Central memory CD4-positive, alpha-beta T cell (primary cell): ENCODE measurements around the gene NOLC1.

Source experiments
- DNase-seq: peaks from one replicate; pipeline ENCODE4 v3.0.0; 2022
- total RNA-seq, 3 experiments: gene quantifications; one replicate each; lab custom pipeline; 2026; lab: John Stamatoyannopoulos, UW

NOLC1 gene
- total RNA-seq, result 94.9 to 805 (median 159) reads per million in 3 experiments

DNA sequence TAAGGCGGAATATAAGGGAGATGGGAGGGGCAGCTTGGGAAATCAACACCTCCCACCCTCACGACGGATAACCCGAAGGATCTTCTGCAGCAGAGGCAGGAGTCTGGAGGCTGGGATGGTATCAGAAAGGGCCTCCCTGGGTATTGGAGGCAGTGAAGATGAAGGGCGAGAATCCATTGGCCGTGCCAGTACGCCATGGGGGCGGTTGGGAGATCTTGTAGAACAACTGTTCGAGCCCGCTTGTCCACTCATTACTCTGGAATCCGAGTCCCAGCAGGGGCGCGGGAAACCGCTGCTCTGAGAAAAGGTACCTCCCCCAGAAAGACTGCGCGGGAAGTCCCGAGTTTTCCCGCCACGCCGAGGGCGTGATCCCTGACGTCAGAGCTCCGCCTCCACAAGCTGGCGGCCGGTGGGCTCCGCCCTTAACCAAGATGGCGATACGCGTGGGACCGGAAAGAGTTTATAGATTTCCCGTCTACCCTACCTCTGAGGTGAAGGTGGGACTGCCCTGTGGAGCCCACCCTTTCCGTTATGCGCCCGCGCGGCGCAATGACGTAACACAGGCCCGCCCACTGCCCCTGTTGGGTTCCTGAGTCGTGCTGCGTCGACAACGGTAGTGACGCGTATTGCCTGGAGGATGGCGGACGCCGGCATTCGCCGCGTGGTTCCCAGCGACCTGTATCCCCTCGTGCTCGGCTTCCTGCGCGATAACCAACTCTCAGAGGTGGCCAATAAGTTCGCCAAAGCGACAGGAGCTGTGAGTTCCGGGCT is at the start of gene NOLC1:
Gene NOLC1, plus strand, starts transcription at position 616 of the 771 bp plus-strand sequence. Its CDS starts 22 bp downstream, at position 638.
- DNase-seq, result peak; percentile 100

DNA sequence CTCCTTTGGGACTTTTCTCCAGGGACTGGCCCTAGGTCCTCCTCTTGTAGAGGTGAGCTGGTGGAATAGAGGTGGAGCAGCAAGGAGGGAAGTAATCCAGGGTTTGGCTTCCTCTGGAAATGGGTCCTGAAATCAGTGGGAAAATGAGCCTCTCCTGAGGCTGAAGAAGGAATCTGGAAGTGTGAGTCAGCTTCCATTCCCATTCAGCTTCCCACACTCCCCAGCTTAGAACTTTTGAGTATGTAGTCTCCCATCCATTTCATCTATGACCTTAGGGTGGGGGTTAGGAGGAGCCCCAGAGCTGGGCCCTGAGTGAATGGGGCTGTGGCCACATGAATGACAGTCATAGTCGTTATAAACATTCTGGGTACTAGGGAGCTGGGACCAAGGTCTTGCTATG is 49.8 kb upstream of the NOLC1 start:
- no peak for DNase-seq

DNA sequence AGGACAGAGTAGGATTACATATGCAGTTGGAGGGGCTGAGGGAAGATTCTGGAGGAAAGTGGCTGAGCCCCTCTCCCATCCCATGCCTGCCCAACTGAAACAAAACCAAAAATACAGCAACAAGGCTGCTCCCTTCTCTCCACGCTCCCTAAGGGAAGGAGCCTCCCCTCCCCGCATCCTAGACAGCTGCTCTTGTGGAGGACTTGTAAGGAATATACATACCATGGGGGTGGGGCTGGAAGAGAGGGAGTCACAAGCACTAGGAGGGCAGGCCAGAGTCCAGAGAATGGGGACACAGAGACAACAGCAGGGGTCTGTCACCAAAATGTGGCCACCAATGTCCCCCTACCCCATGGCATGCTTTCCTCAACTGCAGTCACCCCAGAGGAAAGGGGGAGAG is 45.2 kb upstream of the NOLC1 start:
- DNase-seq, result no peak

DNA sequence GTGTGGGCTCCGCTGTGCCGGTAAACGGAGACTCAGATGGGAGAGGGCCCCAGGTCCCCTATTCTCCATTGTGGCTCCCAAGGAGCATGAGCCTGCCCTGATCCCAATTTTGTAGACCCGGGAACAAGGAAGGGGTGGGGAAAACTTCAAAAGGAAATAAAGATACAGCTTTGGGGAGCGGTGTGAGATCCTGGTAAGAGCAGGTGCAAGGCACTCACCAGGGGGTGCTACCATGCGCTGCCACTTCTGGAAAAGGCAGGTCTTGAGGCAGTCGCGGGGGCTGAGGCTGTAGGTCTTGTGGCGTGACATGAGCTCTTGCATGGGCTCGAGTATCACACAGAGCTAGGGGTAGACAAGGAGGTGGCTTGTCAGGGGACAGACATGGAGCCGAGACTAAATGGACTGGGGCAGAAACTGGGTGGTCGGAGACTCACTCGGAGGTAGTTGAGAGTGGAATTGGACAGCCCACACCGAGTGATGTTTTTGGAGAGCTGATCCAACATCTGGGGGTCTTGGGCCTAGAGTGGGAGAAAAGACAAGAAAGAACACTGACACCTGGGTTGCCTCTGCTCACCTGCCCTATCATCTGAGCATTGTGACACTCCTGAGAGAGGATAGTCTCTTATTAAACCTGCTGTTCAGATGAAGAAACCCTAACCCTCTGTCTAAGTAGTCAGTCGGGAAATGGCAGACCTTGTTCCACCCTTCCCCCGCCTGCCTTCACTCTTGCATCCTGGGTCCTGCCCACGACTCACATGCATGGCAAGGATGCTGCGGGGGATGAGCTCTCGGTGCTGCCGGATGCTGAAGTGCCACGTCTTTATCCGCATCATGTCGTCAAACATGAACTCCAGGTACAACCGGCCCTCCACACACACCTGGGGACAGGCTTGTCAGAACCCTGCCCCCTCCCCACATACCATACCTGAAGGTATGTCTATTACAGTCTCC is 42.7 kb upstream of the NOLC1 start:
- DNase-seq, result no peak

DNA sequence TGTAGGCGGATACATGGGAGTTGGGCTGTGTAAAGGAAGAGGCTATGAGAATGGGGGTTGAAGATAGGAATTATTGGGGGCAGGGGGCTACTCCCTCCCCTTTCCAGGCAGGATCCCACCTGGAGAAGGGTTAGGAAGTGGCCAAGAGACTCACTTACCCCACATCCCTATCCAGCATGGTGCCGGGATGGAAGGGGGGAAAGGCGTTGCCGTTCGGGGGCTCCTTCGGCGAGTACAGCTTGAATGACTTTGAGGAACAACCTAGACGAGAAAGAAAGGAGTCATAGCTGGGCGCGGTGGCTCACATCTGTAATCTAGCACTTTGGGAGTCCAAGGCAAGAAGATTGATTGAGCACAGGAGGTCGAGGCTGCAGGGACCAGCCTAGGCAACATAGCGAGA is 40.9 kb upstream of the NOLC1 start:
- no peak for DNase-seq

DNA sequence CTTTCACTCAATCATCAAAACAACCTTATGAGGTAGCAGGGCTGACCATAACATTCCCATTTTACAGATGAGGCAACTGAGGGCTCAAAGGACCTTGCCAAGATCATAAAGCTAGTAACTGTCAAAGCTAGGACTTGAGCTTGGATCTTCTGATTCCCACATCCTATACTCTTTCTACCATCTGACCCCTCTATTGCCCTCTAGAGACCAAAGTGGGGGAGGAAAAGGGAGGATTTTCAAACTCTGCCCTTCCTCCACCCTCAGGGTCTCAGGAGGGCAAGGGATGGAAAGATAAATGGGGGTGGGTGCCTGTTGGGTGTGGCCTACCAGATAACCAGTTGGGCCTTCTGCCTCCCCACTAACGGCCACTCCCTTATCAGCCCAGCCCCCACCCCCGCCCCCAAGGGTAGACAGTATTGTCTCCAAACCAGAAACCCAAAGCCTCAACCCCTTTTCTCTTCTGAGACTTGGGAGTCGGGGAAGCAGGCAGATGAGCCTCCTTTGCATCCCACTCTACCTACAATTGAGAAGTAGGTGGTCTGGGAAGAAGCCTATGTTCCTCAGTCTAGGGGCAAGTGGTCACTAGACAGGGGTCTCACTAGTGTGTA is 39.9 kb upstream of the NOLC1 start:
- no peak for DNase-seq

DNA sequence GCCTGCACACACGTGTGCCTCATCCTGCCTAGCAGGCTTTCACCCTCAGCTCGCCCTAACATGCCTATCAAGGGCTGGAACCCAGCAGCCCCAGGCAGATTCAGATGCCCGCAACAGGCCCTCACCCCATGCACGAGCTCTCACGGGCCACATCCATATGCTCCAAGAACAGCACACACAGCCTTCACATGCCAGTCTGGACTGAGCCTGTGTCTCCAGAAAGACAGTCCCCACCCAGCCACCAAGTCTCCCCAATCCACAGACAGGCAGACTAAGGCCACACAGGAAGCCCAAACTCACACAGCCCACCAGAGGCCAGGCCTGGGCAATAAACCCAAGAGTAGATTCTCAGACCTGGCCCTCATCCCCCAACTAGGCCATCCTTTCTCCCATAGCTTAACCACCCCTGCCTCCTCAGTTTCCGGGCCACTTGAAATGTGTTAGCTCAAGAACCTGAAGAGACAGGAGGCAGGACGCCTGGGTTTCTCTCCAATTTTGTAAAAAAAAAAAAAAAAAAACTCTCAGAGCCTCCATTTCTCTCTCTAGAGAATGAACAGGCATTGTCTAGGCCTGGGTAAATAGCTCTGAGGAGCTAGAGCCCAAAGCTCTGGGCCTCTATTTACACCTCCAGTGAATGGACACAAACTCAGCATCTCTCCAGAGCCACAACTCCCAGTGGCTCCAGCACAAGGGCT is 38.8 kb upstream of the NOLC1 start:
- no peak for DNase-seq

DNA sequence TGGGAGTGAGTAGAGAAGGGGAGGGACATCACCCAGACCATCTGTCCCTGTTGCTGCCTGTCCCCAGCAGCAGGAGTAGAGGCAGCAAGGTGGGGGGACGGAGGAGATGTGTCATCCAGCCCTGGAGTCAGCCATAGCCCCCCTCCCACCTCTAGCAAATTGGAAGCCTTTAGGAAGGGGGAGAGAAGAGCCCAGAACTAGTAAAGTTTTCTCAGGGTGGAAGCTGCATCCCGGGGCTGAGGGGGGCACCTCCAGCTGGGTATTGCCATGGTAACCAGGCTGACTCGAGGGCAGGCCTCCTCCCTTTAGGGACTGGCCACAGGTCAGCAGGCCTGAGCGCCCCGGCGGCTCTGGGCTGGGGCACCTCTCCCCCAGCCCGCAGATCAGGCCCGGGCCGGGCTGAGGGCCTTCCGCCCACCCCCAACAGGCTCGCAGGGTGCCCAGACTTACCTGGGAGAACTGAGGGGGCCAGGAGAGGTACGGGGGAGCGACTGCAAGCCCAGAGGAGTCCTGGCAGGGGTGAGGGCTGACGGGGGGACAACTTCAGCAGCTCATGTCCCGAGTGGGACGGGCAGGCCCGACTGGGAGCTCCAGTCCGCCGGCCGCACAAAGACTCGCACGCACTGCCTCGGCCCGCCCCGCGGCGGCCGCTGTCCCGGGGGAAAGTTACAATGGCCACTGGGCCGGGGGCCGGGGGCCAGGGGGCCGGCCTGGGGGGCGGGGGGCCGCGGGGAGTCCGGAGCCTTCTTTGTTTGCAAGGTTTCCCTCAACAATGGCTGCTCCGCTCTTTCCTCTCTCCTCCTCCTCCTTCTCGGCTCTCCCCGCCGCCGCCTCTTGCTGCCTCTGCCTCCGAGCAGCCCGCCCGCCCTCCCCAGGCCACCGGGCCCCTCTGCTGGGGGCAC is 38.0 kb upstream of the NOLC1 start:
- DNase-seq, result no peak

DNA sequence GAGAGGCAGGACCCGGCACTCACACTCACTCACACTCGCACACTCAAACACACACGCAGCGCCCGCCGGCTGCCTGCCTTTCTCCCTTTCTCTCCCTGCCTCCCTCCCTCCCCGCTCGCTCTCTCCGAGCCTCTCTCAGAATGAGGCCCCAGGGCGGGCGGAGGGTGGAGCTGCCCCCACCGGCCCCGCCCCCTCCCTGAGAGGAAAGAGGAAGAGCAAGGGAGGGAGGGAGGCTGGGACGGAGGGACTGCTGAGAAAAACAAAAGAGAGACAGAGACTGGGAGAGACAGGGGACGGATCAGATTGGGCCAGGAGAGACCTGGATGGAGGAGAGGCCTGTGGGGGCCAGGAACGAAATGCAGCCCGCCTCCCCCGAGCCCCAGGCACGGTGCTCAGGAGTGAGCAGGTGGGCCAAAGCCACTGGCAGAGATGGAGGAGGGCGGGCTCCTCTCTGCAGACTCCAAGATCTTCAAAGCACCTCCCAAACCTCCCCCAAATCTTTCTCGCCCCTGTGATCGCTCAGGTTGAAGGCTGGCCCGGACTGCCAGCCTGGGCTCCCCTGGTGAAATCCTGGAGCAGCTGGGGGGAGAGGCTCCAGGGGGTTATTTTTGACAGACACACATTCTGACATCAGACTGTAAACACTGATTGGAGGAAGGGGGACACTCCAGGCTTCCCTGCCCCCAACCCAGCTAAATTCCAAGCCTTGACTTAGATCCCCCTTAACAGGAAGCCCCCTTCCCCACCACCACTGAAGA is 37.1 kb upstream of the NOLC1 start:
- DNase-seq, result peak; percentile 70

DNA sequence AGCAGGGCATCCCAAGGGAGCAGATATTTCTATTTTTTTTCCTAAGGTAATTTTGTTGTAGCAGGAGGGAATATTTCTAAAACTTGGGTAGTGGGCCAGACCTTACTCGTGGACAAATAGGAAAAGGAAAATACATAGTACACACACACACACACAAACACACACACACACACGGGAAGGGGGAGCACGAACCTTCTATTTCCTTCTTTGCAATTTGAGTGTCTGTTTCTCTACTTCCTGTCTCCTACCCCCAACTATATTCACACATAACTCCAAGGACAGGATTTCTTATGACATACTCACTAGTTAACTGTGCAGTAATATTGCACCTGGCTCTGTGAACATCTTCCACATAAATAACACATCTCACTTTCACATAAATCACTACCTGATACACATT is 36.4 kb upstream of the NOLC1 start:
- peak; percentile 23 for DNase-seq

DNA sequence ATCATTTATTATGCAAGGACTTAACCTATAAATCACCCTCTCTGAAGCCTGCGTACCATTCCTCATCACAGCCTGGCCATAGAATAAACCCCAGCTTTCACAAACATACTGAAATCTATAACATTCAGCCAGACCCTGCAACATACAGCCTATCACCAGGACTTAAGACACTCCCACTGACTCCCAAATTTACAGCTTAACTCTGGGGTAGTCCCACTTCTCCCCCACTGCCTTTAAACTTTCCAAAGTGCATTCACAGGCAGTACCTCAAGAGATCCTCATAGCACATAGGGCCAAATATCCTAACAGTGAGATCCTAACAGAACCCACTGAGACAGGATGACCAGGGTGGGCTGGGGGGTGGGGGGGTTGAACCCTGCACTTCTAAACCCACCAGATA is 35.5 kb upstream of the NOLC1 start:
- no peak for DNase-seq

DNA sequence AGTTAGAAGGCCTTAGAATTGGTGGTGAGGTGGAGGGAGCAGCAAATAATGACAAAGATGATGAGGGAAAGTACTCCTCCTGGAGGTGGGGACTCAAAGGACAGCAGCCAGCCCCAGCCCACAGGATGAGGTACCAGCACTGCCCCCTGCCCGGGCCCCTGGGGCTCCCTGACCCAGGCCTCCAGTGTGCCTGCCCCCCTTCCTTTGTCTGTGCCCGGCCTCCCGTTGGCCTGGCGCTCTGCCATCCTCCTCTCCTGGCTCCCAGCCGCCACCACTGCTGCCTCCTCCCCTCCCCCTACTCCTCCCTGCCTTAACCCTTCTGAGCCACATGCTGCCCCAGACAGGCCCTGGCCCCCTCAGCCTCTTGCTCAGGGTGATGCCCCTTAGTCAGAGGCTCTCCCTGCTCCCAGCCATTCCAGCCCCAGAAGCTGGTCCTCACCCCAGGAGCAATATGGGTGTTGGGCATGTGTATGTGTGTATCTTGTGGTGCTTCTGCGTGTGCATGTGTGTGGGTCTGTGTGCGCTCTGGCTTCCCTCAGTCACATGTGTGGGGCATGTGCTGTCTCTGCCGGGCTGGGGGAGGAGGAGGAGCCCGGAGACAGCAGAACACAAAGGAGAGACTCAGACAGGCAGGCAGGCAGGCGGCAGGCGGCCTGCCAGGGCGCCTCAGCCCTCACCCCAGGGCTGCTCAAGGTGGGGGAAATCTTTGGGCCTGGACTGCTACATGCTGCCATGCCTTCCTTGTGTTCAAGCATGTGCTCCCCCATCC is 34.6 kb upstream of the NOLC1 start:
- DNase-seq, result peak; percentile 74

DNA sequence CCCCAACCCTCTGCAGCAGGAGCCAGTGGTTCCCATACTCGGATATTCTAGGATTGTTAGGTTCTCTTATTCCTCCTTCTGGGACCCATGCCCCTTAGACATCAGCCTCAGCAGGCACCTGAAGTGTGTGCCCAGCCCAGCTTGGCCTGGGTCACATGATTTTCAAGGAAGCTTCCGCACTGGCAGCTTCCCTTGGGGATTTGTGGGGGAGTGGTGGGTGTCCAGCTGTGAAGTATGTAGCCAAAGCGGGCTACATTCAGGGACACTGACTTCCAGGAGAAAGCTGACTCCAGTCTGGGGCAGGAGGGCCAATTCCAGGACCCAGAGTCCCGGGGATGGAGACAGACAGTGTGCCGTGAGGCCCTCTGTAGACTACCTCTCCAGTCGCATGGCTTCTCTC is 33.3 kb upstream of the NOLC1 start:
- DNase-seq, result peak; percentile 12

DNA sequence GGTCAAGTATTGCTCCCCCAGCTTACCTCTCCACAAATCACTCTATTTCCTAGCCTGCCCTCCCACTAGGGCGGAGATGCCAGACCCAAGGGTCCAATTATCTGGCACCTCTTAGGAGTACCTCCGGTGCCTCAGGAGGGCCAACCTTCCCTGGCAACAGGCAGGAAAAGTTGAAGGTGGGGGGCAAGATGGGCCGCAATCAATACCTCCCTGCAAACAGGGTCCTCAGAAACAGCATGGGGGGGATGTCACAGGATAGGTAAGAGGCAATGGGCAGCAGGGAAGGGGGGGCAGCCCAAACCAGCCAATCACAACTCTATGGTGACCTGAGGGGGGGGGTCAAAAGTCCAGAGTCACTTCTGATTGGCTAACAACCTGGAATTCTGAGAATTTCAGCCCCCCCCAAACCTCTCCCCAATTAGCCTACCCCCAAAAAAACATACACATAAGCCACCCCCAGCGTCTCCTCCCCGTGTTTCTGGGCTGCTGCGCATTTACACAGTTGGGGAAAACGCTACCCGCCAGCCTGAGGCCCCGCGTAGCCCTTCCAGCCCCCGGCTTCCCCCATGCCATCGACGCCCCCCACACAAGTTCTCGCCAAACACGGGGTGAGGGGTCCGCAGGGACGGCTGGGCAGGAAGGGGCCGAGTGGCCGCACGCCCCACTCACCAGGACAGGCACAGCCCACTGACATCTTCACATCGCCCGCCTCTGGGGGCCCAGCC is 32.6 kb upstream of the NOLC1 start:
- DNase-seq, result peak; percentile 33

DNA sequence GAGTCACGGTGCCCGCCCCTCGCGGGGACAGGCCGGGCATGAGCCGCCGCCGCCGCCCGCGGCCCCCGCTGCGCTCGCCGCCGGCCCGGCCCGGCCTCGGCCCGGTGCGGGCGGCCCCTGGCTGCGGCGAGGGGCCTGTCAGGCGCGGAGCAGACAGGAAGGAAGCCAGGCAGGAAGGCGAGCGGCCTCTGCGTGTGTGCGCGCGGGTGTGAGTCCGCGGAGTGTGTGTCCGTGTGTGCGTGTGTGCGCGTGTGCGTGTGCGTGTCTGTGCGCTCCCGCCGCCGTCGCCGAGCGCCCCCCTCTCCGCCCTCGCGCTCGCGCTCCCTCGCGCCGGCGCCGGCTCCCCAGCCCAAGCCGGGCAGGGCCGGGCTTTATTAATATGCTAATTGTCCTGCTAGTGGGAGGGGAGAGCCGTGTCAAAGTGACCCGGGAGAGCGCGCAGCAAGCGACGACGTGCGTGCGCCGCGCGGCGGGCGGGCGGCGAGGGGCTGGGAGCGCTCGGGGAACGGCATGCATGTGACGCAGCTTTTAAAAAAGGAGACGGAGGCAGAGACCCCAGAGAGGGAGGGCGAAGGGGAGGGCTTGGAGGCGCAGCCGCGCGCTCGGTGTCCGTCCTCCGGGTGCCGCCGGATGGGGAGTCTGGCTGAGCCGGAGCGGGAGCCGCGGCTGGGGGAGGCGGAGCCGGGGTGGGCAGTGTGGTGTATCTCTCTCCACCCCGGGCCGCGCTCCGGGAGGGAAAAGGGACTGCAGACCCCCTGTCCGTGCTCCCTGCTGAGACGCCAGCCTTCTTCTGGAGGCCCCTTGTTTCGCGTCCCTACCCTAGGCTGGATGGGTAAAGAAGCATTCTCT is 31.8 kb upstream of the NOLC1 start, which contains the start of gene LDB1:
Gene LDB1, minus strand, starts transcription at position 227 of the 849 bp plus-strand sequence. CDS start 258 bp downstream, outside the sequence.
- DNase-seq, result peak; percentile 76

DNA sequence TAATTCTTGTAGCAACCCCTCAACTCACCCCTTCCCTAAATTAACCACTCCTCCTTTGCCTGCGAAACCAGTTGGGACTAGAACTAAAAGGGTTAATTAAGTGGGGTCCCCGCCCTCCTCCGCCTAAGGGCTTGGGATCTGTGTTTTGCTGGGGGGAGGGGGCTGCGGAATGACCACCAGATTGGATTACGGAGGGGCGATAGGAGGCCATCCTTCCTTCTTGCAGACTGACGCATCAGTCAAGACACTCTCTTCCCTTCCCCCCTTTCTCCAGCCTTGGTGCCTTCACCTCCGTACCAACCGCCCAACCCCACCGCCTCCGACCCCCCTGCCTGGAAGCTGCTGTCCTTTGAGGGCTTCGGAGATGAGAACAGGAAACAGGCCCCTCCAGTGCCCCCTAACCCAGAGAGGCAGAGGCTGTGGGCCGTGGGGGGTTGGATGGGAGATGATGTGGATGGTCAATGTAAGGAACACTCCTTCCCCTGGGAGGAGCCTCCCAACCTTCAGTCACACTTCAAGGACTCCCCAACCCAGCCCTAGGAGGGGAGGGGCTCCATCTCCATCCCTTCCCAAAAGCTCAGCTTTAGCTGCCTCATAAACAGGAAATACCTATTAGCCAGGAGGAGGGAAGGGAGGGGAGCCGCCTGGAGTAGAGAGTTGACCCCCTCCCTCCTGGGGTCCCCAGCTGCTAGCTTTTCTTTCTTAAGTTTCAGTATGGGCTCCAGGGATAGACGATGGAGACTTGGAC is 31.0 kb upstream of the NOLC1 start:
- DNase-seq, result peak; percentile 9

DNA sequence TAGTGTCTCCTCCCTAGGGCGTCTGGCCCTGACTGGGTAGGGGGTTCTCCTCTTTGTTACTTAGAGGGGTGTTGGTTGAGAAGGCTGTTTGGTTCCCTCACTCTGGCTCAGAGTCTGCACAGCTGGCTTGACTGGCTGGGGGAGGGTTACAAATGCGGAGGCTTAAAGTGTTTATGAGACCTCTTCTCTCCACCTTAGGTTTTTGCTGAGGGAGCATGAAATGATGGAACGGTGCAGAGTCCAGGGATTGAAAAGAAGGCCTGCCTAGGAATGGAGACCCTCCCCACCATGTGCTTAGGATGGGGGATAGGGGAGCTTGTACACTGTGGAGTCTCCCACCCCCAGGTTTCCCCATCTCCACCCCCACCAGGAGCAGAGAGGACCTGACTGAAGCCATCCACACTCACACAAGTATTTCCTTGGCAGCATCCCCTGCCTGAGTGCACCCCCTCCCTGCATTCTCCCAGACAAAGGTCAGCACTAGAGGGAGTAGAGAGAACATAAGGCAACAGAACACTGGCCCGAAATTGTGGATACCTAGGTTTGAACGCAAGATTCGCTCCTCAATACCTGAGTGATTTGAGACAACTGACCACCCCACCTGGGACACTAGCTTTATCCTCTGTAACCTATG is 30.3 kb upstream of the NOLC1 start:
- DNase-seq, result no peak
